ENCODE data around the gene CNOT6L.
"Not testable (repeated sequence)": the region's sequence is repeated elsewhere in the genome, so short reads cannot be mapped to it uniquely, and the experiment has no call there.

CNOT6L gene

GRCh38 chr4:77782102-77782835 lies 36.9 kb downstream of the CNOT6L start:
- DNase-seq (ENCODE audit: low read depth) = no peak

- not testable (repeated sequence) for DNase-seq (ENCODE audit: low read depth)
These were observed 38.4 kb downstream of the CNOT6L start for GRCh38 chr4:77780762-77781161.

GRCh38 chr4:77777135-77777807 lies 41.9 kb downstream of the CNOT6L start:
- DNase-seq (ENCODE audit: low read depth) = peak; percentile 4

- no peak for DNase-seq (ENCODE audit: low read depth)
These were observed 42.7 kb downstream of the CNOT6L start for GRCh38 chr4:77776182-77777134.

GRCh38 chr4:77773101-77773500 lies 46.1 kb downstream of the CNOT6L start:
- DNase-seq (ENCODE audit: low read depth) = no peak

GRCh38 chr4:77771566-77771965 lies 47.6 kb downstream of the CNOT6L start:
- DNase-seq (ENCODE audit: low read depth) = no peak

GRCh38 chr4:77765720-77766119 lies 53.4 kb downstream of the CNOT6L start:
- no peak for DNase-seq (ENCODE audit: low read depth)

GRCh38 chr4:77762531-77762930 lies 56.6 kb downstream of the CNOT6L start:
- DNase-seq (ENCODE audit: low read depth) = no peak

GRCh38 chr4:77761595-77761994 lies 57.6 kb downstream of the CNOT6L start:
- no peak for DNase-seq (ENCODE audit: low read depth)

GRCh38 chr4:77758804-77759203 lies 60.4 kb downstream of the CNOT6L start:
- DNase-seq (ENCODE audit: low read depth) = no peak

- DNase-seq (ENCODE audit: low read depth) = no peak
These were observed 67.4 kb downstream of the CNOT6L start for GRCh38 chr4:77751764-77752163.

- DNase-seq (ENCODE audit: low read depth) = no peak
These were observed 73.4 kb downstream of the CNOT6L start for GRCh38 chr4:77745792-77746191.

GRCh38 chr4:77742054-77742453 lies 77.1 kb downstream of the CNOT6L start:
- no peak for DNase-seq (ENCODE audit: low read depth)

GRCh38 chr4:77740480-77740879 lies 78.7 kb downstream of the CNOT6L start:
- no peak for DNase-seq (ENCODE audit: low read depth)

GRCh38 chr4:77734928-77735327 lies 84.2 kb downstream of the CNOT6L start:
- peak; percentile 25 for DNase-seq (ENCODE audit: low read depth)

- no peak for DNase-seq (ENCODE audit: low read depth)
These were observed 87.5 kb downstream of the CNOT6L start for GRCh38 chr4:77731656-77732055.

- DNase-seq (ENCODE audit: low read depth) = no peak
These were observed 90.7 kb downstream of the CNOT6L start for GRCh38 chr4:77728420-77728819.

- DNase-seq (ENCODE audit: low read depth) = no peak
These were observed 98.1 kb downstream of the CNOT6L start for GRCh38 chr4:77721073-77721472.

- not testable (repeated sequence) for DNase-seq (ENCODE audit: low read depth)
These were observed 100.7 kb downstream of the CNOT6L start for GRCh38 chr4:77718500-77718899.

GRCh38 chr4:77715414-77716290 lies 103.5 kb downstream of the CNOT6L start:
- DNase-seq (ENCODE audit: low read depth) = no peak

- DNase-seq (ENCODE audit: low read depth) = no peak
These were observed 104.7 kb downstream of the CNOT6L start for GRCh38 chr4:77714514-77714913.

- DNase-seq (ENCODE audit: low read depth) = no peak
These were observed 105.3 kb downstream of the CNOT6L start for GRCh38 chr4:77713884-77714283.
